Testis (tissue), 3 donors: ENCODE data around the gene RBM12. TPM values are rescaled to one million over a fixed set of nuclear protein-coding genes. Genes with fewer than 3 reads are reported as not detected.

ENCODE experiments used
- DNase-seq: peaks from one replicate; pipeline ENCODE4 v3.0.0-alpha.2; 2019
- H3K27ac ChIP-seq, 2 donors: fragments of 200-600 bp; sonication (generic); one replicate each; pipeline ENCODE4 v1.5.1; 2019
- H3K27me3 ChIP-seq: fragments of 200-600 bp; sonication (generic); one replicate; pipeline ENCODE4 v1.5.1; 2019
- H3K36me3 ChIP-seq: fragments of 200-600 bp; sonication (generic); one replicate; pipeline ENCODE4 v1.5.1; 2017; ENCODE audit warnings: low read depth; ENCODE audit errors: missing control alignments
- H3K4me1 ChIP-seq: fragments of 200-600 bp; sonication (generic); one replicate; pipeline ENCODE4 v1.5.1; 2019
- H3K4me3 ChIP-seq, 2 donors: fragments of 200-600 bp; sonication (generic); one replicate each; pipeline ENCODE4 v1.5.1; 2017 to 2019
- H3K9me3 ChIP-seq: fragments of 200-600 bp; sonication (generic); one replicate; pipeline ENCODE4 v1.5.1; 2017
- POLR2A ChIP-seq: fragments of 450-650 bp; IDR thresholded peaks from one replicate; pipeline ENCODE4 v1.6.1; 2017; ENCODE audit warnings: antibody characterized with exemption, mild to moderate bottlenecking, moderate library complexity
- WGBS, 2 donors: methylation state at CpG; one replicate each; pipeline ENCODE4 v1.1.5; 2018; 5-methylcytosine and 5-hydroxymethylcytosine counted together
- intact Hi-C: fragments of 100-400 bp; cut with DNase I; formaldehyde crosslinking; loops from one replicate; pipeline ENCODE4 v1.15.1; 2023; ENCODE audit warnings: low total_unique reads
- polyA plus RNA-seq: library from polyadenylated mRNA; stranded (reverse); fragments of 350-450 nt; fragmentation: Illumina TruSeq; extraction: RNeasy Lipid Tissue Mini Kit (QIAGEN cat#74804); gene quantifications from one replicate; pipeline ENCODE4 v1.2.3, GENCODE V29; 2014; ENCODE audit warnings: low read depth, low replicate concordance; ENCODE audit not compliant: insufficient read depth
- total RNA-seq, 2 donors: library from RNA; depleted of rRNA; stranded (reverse); fragments of >200 nt; gene quantifications; one replicate each; pipeline ENCODE4 v1.2.3, GENCODE V29; 2016
- TF ChIP-seq, protein P1 (sequence below), 3 experiments: fragments of 450-650 bp in 2 of 3; fragments of 200-600 bp in 1 of 3; sonication (generic) in 1 of 3; IDR thresholded peaks; one replicate each; pipeline ENCODE4 v1.5.1; 2016 to 2019; ENCODE audit warnings: antibody characterized with exemption in 3 of 3, mild to moderate bottlenecking in 2 of 3, moderate library complexity in 1 of 3

The RBM12 gene
- total and polyA plus RNA-seq, 3 donors from 2014 or later: 40.8 to 54.9 (median 46.3) TPM

DNA sequence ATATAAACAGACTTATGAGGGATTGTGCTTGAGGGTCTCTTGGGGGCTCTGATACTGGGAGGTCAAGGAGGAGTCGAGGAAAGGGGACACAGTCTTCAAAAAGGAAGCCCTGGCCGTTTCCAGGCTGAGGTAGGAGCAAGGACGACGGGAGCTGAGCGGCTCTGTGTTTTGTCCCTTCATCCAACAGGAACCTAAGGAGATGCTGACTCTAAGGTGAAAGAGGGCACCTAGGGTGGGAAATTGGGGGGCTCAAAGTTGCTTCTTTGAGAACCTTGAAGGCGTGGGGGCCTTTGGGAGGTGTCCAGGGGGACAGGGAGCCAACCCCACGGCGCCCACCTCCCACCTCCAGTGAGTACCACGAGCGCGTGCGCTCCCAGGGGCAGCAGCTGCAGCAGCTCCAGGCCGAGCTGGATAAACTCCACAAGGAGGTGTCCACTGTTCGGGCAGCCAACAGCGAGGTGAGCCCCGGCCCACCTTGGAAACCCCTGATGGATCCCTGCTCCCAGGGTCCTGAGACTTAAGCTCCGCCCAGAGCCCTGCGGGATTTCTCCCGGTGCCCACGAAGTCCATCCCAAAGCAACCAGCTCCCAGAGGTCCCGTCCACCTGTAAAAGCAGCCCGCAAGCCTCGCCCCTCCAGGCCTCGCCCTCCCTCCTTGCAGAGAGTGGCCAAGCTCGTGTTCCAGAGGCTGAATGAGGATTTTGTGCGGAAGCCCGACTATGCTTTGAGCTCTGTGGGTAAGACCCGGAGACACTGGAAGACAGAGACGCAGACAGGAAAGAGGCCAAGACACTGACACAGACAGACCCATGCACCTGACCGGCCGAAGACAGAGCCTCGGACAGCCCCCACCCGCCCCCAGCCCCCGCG lies 46.2 kb downstream of the RBM12 start:
- intact Hi-C loops: no loop called here

DNA sequence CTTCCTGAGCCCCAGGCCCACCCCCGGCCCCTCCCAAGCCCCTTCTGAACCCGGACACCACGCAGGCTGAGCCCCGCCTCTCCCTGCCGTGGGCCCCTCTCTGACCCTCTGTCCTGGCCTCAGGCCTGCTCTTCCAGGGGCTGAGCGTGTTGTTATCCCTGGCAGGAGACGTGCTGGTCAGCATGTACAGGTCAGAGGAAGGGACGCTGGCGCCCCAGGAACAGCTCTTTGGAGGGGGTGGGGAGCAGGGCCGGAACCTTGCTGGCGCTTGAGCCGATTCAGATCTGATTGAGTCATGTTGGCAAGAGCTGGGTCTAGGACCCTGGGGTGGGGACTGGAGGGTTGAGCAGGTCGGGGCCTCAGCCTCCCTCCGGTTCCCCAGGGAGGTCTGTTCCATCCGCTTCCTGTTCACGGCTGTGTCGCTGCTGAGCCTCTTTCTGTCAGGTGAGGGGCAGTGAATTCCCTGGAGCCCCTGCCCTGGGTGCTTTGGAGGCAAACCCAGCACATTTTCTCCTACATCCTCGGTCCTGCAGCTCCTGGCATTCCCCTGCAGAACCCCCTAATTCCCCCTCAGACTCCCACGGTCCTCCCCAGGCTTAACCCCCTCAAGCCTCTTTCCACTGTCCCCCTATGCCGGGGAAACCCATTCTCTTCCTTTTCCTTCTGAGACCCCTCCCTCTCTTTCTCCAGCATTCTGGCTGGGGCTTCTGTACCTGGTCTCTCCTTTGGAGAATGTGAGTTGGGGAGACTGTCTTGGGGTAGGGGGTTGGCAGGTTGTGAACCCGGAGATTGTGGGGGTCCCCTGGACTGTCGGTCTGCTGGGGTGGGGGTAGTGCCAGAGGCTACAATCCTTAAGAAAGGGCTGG lies 47.1 kb downstream of the RBM12 start:
- Histone ChIP-seq H3K4me1 (peaks cover 24% of the 10 kb centered on the region), H3K4me3 (peak overlapping the region; percentile 58 to 69), H3K9me3 (no peaks in the 10 kb centered on the region), H3K27me3 (no peaks in the 10 kb centered on the region), H3K27ac (peak overlapping the region; percentile 83 to 93), H3K36me3 (no peaks in the 10 kb centered on the region)
- DNase-seq: peak; percentile 54
- intact Hi-C loops: no loop called here
- 3 to 10% methylated on average over 18 to 22 of the region's 22 CpGs for WGBS, 2 donors
- TF ChIP-seq, protein P1, sequence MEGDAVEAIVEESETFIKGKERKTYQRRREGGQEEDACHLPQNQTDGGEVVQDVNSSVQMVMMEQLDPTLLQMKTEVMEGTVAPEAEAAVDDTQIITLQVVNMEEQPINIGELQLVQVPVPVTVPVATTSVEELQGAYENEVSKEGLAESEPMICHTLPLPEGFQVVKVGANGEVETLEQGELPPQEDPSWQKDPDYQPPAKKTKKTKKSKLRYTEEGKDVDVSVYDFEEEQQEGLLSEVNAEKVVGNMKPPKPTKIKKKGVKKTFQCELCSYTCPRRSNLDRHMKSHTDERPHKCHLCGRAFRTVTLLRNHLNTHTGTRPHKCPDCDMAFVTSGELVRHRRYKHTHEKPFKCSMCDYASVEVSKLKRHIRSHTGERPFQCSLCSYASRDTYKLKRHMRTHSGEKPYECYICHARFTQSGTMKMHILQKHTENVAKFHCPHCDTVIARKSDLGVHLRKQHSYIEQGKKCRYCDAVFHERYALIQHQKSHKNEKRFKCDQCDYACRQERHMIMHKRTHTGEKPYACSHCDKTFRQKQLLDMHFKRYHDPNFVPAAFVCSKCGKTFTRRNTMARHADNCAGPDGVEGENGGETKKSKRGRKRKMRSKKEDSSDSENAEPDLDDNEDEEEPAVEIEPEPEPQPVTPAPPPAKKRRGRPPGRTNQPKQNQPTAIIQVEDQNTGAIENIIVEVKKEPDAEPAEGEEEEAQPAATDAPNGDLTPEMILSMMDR (IDR thresholded peaks at IDR 0.05): peak; percentile 11 to 28 (median 19)
- TF ChIP-seq POLR2A: no peak

More for the DNA sequence above, 46.2 kb downstream of the RBM12 start:
- no peak for DNase-seq
- Histone ChIP-seq H3K9me3 (no peaks in the 10 kb centered on the region), H3K27me3 (no peaks in the 10 kb centered on the region), H3K4me1 (peaks cover 24% of the 10 kb centered on the region), H3K27ac (peak overlapping the region in 1 of 2 donors; percentile 55), H3K4me3 (peak overlapping the region; percentile 34 to 54), H3K36me3 (no peaks in the 10 kb centered on the region)
- 4 to 6% methylated on average over 7 to 31 of the region's 35 CpGs for whole genome bisulfite sequencing, 2 donors
- TF ChIP-seq POLR2A: no peak
- TF ChIP-seq, protein P1 (IDR thresholded peaks at IDR 0.05): no peak

DNA sequence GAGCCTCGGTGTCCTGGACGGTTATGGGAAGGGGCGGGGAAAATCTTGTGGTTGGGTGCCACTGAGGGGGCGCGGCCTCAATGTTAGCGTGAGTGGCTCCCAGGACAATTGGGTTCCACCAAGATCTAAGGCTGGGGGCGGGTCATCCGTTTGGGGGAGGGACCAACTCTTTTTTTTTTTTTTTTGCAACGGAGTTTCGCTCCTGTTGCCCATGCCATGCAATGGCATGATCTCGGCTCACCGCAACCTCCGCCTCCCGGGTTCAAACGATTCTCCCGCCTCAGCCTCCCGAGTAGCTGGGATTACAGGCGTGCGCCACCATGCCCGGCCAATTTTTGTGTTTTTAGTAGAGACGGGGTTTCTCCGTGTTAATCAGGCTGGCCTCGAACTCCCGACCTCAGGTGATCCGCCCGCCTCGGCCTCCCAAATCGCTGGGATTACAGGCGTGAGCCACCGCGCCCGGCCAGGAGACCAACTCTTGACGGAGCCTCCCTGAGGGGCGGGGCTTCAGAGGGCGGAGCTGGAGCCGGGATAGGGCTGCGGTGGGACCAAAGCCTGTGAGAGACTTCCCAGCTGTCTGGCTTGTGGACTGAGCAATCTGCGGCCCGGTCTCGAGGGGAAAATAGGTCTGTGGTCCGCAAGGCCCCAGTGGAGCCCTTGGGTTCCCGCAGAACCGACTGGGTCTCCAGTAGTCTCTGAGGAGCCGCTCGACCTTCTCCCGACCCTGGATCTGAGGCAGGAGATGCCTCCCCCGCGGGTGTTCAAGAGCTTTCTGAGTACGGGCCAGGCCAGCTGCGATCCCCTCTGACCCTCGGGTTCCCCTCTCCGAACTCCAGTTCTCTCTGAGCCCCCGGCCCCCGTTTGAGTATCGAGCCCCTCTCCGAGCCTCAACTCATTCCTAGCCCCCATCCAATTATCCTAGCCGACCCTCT lies 48.0 kb downstream of the RBM12 start:
- no peaks in the 10 kb centered on the region for H3K27me3 ChIP-seq
- peaks cover 24% of the 10 kb centered on the region for H3K4me1 ChIP-seq
- intact Hi-C loops: no loop called here
- peak overlapping the region; percentile 83 to 93 for H3K27ac ChIP-seq
- TF ChIP-seq, protein P1 (IDR thresholded peaks at IDR 0.05): no peak
- no peak for TF ChIP-seq POLR2A
- H3K4me3 ChIP-seq: peak overlapping the region; percentile 58 to 69
- peak; percentile 88 for DNase-seq
- no peaks in the 10 kb centered on the region for H3K36me3 ChIP-seq
- 1 to 2% methylated on average over 48 to 57 of the region's 57 CpGs for WGBS, 2 donors
- H3K9me3 ChIP-seq: no peaks in the 10 kb centered on the region

DNA sequence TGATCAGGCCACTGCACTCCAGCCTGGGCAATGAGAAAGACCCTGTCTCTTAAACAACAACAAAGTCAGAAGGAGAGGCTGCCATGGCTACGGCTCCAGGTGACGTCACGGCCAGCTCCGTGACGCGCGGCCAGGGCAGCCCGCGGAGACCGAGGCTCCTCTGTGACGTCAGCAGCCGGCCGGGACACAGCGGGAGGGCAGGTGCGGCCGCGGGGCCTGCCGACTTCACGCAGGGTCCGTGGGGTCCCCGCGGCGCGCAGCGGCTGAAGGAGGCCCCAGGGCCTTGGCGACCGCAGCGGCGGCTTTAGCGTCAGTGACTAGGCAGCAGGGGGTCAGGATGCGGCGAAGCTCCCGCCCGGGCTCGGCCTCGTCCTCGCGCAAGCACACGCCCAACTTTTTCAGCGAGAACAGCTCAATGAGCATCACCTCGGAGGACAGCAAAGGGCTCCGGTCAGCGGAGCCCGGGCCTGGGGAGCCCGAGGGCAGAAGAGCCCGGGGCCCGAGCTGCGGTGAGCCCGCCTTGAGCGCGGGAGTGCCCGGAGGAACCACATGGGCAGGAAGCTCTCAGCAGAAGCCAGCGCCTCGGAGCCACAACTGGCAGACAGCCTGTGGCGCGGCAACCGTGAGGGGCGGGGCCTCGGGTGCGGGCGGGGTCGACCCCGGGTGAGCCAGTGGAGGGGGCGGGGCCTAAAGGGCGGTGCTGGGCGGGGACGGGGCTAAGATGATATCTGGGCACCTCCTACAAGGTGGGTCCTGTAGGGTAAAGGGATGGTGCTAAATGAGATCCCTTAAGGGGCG lies 48.8 kb downstream of the RBM12 start, which contains the start of gene SPAG4:
SPAG4 (plus strand) TSS at position 163 of the 798 bp plus-strand sequence; CDS start at position 338, 175 bp downstream.
- WGBS, 2 donors: 0 to 1% methylated on average over 3 to 68 of the region's 68 CpGs
- Histone ChIP-seq H3K4me3 (peak within 1 kb of the TSS; percentile 58 to 69), H3K9me3 (no peaks in the 10 kb centered on the region), H3K27ac (peak within 1 kb of the TSS; percentile 83 to 93), H3K4me1 (peaks cover 27% of the 10 kb centered on the region), H3K36me3 (no peaks in the 10 kb centered on the region), H3K27me3 (no peaks in the 10 kb centered on the region)
- intact Hi-C loops: no loop called here
- DNase-seq: peak; percentile 99
- TF ChIP-seq POLR2A: no peak
- TF ChIP-seq, protein P1 (IDR thresholded peaks at IDR 0.05): no peak
